ENCODE results near the gene RPRD1A.
"Not testable (repeated sequence)": the region's sequence is repeated elsewhere in the genome, so short reads cannot be mapped to it uniquely, and the experiment has no call there.

The RPRD1A gene, protein sequence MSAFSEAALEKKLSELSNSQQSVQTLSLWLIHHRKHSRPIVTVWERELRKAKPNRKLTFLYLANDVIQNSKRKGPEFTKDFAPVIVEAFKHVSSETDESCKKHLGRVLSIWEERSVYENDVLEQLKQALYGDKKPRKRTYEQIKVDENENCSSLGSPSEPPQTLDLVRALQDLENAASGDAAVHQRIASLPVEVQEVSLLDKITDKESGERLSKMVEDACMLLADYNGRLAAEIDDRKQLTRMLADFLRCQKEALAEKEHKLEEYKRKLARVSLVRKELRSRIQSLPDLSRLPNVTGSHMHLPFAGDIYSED

DNA sequence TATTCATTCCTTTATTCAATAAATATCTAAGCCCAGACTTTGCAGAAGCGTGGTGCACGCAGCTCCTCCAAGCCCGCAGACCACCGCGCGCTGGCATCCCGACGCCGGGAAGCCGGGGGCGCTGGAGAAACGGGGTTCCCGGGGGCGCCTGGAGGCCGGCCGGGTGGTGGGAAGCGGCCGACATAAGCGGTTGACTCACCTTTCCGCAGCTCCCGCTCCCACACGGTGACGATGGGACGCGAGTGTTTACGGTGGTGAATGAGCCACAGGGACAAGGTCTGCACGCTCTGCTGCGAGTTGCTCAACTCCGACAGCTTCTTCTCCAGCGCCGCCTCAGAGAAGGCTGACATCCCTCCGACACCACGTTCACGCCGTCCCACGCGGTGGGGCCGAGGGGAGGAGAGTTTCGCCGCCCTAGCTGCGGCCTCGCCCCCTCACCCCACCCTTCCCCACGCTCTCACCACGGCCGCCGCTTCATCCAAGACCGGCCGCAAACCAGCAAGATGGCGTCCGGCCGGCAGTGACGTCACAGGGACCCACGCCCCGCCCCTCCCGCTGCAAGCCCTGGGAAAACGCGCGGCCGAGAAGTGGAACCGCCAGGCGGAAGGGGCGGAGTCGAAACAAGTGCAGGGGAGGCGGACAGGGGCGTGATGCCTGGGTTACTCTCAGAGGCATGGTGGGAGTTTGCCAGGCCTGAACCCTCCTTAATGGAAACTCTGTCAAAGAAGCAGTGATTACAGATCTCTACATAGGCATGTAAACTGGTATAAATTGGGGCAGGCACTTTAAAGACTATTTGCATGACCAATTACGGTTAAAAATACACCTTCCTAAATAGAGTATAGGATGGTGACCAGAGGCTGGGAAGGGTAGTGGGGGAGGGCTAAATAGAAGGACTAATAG lies at the start of gene RPRD1A:
TSS of gene RPRD1A (minus strand) at position 505 of the 903 bp plus-strand sequence. CDS start at position 350, 155 bp downstream.
- DNase-seq = peak; percentile 96

DNA sequence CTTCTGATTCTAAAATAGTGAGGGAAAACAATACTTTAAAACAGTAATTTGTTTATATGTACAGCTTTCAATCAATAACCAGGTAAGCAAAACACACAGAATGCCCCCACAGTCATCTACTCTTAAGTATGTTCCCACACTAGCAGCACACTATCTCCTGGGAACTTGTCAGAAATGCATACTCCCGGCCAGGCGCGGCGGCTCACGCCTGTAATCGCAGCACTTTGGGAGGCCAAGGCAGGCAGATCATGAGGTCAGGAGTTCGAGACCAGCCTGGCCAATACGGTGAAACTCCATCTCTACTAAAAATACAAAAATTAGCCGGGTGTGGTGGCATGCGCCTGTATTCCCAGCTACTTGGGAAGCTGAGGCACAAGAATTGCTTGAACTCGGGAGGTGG lies 49.4 kb upstream of the RPRD1A start:
- not testable (repeated sequence) for DNase-seq

DNA sequence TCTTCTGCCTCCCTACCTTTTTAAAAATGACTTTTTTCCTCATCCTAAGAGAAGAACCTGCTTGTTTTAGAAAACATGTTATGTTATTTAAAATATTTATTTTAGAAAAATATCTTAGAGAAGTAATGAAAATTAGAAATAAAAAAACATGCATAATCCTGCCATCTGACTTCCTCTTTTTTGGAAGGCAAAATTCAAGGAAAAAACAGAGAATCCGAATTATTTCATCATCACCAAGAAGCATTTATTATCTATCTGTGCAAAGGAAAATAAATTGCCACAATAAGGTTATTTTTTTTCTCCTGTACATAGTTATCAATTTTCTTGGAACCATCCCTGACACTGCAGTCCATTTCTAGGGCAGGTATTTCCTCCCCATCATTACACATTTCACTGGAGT lies 47.4 kb upstream of the RPRD1A start:
- DNase-seq = no peak

DNA sequence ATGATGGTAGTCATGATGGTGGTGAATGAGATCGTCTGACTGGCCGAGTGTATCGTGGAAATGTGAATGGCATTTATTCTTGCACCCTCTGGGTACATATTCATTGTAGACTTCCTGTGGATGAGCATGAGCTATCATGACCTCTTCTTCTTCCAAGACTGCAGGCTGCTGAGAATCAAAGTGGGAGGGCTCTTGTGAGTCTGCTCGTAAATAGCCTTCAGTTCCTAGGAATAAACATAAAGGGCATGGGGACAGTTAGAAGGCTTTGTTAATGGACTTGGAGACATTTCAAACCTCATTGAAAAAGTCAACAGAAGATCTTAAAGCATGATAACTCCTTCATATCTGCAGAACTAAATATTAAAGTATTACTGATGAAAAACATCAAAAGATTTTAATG lies 46.9 kb upstream of the RPRD1A start:
- DNase-seq = no peak

DNA sequence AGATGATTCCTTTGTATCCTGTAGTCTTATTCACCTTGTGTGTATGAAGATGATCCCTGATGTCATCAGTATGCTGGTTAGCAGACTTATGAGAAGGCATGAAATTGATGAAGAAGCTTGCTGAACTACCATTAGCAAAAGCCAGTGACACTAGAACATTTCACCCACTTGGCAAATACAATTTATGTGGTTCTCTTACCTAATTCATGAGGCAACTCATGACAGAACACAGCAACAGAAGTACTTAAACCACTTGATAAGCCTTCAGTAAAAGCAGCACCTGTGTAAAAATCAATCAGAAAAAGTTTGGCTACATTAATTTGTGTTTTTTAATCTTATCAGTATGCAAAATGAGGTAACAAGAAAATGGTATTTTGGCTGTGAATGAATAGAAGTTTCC lies 44.9 kb upstream of the RPRD1A start:
- no peak for DNase-seq

DNA sequence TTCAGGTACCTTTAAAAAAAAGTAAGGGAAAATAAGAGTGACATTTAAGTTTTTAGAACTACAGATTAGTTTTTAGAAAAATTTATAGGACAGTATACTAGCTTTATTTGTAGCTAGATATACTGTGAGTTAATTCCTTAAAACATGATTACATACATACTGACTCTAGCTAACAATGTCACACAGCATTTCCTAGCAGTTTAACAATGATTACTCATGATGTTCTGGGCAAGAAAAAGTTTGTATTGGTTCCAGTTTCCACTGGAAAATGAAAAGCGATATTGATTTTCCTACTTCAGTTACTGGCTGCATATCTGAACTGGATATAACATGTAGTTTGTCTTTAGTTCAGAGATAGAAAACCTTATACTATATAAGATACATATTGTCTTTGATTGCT lies 42.4 kb upstream of the RPRD1A start:
- no peak for DNase-seq

DNA sequence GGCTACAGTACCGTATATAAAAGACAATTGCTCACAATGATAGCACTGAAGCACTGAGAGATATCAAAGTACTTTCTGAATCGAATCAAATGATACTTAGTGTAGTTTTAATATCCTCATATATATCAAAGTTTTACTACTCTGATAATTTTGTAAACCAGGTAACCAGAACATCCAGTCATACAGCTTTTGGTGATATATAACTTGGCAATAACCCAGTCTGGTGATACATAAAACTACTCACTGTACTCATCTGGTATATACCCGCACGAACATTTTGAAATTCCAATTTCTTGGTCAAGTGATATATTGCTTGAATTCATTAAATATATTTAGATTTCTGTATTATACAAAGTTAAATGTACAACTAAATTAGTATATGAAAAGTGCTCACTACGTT lies 41.2 kb upstream of the RPRD1A start:
- no peak for DNase-seq

DNA sequence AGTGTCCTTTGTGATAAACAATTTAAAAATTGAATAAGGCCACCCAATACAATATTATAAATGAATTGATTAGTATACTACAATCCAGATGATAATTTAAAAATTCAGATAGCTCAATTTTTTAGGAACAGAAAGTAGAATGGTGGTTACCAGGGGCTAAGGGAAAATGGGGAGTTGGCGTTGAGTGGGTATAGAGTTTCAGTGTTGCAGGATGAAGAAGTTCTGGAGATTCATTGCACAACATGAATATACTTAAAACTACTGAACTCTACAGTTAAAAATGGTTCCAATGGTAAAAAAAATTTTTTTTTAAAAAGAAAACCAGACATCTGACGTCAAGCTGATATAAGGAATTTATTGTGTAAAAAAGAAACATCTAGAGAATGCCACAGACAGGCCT lies 40.8 kb upstream of the RPRD1A start:
- no peak for DNase-seq

DNA sequence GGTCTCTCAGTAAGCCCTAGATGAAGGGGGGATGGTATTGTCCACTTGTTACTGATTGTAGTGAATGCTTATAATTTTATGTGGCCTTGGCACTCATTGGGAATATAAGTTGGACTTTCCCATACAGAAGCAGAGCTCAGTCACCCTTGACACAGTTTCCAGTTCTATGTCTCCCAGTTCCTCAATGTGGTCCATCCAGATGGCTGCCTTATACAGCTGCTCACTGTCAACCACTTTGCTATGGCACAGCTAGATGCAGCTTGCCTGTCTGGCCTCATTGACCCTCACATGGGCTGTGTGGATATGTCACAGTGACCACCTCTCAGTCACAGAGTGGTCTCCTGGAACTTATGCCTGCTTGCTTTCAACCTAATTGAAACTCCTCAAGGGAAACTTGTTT lies 40.1 kb upstream of the RPRD1A start:
- DNase-seq = no peak

DNA sequence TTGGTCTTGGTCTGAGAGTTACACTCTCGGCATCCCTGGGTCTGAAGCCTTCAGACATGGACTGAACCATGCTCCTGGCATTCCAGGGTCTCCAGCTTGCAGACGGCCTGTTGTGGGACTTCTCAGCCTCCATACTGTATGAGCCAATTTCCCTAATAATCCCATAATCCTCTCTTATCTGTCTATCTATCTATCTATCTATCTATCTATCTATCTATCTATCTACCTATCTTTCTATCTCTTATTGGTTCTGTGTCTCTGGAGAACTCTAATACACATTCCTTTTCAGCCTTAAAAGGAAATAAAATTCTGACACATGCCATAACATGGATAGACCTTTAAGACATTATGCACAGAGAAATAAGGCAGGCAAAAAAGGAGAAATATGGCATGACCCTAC lies 37.4 kb upstream of the RPRD1A start:
- DNase-seq = no peak

DNA sequence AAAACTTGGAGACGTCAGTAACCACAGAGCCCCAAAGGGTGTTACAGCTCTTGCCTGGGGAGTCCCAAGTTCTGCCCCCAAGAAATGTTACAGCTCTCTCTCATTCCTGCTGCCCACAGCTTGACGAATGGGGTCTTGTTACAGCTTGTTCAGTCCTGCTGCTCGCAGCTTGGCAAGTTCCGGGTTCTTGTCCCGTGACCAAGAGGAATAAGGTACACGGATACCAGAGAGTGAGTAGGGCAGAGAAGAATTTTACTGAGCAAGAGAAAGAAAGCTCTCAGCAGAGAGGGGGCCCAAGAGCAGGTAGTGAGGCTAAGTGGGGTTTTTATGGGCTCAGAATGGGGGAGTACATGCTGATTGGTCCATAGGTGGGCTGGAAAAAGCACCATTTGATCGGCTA lies 34.6 kb upstream of the RPRD1A start:
- DNase-seq = no peak

DNA sequence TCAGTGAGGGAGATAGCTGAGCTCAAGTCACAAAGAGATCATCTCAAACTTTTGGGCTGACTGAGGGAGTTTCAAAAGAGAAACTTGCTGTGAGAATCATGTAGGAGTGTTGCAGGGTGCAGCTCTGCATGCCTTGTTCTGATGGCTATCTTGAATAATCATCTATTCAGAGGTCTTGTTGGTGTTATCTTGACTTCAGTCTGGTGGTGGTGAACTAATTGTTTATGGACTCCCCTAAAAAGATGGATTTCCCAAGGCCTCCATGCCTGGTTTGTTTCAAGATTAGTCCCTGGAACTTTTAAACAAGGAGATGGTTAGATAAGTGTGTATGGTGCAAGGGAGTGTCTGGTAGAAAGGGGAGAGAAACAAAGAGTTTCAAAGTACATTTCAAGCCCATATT lies 32.0 kb upstream of the RPRD1A start:
- no peak for DNase-seq

DNA sequence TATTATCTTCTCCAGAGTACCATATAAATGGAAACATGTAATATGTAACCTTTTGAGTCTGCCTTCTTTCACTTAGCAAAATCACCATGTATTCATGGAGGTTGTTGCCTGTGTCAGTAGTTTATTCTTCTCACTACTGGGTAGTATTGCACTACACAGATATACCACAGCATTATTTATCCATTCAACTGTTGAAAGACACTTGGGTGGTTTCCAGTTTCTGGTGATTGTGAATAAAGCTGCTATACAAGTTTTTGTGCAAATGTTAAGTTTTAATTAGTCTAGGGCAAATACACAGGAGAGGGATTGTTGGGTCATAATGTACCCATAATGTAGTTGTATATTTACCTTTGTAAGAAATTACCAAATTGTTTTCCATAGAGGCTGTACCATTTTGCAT lies 29.6 kb upstream of the RPRD1A start:
- no peak for DNase-seq

DNA sequence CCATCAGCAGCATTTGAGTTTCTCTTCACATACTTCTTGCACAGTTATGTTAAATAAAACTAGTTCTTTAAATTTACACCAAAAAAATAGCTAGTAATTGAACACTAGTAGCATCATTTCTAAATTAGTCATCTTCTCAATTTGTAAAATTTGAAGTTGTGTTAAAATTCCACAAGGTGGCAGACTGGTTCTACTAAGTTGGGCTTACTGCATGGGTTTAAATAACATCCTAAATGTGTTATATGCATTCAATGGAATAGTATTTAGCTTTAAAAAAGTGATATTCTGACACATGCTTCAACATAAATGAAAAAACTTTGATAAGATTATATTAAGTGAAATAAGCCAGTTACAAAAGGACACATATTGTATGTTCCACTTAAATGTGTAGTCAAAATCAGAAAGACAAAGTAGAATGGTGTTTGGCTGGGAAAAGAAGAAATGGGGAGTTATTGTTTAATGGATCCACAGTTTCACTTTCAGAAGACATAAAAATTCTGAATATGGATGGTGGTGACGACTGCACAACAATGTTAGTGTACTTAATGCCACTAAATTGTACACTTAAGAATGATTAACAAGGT lies 28.7 kb upstream of the RPRD1A start:
- peak in 1 of 2 donors; percentile 55 for DNase-seq

DNA sequence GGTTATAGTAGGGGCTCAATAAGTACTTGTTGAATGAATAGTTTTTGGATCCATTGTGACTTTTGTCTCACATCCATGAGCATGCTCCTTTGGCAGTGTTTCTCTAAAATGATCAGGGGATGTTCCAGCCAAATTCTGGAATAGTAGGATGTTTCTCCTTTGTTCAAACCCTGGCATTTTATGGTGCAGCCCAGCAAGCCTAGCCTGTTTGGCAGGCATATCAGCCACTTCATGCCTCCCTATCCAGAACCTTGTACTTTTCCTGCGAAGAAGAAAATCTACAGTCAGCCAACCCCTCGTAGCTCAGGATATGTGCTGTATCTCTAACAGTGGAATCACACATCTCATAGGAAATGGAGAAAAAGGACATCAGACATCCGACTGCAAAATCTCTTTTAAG lies 27.1 kb upstream of the RPRD1A start:
- no peak for DNase-seq

DNA sequence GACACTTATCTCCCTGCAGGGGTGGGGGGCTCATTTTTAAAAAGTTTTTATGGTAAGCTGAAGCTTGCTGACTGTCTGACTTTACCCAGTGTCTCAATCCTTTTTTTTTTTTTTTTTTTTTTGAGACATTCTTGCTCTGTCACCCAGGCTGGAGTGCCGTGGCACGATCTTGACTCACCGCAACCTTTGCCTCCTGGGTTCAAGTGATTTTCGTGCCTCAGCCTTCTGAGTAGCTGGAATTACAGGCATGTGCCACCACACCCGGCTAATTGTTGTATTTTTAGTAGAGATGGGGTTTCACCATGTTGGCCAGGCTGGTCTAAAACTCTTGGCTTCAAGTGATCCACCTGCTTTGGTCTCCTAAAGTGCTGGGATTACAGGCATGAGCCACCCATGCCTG lies 24.8 kb upstream of the RPRD1A start:
- DNase-seq = not testable (repeated sequence)

DNA sequence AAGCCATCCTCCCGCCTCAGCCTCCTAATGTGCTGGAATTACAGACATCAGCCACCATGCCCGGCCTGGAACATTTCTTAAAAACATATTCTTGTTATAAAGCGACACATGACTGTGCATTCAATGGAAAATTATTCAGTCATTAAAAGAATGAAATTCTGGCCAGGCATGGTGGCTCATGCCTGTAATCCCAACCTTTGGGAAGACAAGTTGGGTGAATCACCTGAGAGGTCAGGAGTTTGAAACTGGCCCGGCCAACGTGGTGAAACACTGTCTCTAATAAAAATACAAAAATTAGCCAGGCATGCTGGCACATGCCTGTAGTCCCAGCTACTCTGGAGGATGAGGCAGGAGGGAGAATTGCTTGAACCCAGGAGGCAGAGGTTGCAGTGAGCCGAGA lies 21.6 kb upstream of the RPRD1A start:
- DNase-seq = no peak

DNA sequence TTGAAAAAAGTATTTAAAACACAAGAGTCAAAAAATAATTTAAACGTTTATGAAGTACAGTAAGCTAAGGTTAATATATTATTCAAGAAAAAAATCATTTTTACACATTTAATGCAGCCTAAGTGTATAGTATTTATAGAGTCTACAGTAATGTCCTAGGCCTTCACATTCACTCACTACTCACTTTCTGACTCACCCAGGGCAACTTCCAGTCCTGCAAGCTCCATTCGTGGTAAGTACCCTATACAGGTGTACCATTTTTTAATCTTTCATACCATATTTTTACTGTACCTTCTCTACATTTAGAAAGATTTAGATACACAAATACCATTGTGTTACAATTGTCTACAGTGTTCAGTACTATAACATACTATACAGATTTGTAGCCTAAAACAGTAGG lies 20.9 kb upstream of the RPRD1A start:
- no peak for DNase-seq

DNA sequence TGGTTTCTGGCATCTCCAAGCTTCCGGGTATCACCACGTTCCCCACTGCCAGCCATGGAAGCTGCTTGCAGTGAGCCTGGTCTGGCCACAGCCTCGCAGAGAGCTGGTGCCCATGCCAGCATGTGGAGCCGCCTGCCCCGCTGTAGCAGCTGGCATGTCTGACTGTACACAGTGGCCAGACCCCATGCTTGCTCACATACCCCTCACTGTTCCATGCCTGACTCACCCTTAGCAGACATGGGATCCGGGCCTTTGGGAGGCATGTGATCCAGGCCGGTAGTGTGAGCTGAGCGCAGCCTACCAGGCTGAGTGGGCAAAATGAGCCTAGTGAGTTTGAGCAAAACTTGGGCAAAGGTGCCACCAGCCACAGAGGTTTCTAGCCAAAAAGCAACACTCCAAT lies 18.8 kb upstream of the RPRD1A start:
- no peak for DNase-seq

DNA sequence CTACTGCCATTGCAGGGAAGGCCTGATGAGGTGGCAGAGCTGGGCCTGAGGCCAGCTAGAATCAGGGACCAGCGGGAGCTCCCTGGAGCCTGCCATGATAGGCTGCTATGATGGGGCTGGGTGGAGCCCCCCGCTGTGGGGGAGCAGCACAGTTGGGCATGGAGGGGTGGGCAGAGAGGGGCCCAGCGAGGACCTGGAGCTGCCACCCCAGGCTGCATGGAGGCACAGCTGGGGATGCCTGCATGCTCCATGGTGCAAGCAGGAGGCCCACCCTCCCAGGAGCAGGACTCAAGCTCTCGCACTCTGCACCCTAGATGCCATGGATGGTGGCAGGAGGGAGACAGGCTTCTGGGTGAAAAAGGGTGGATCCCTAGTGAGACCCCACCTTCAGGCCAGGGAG lies 17.8 kb upstream of the RPRD1A start:
- no peak for DNase-seq

DNA sequence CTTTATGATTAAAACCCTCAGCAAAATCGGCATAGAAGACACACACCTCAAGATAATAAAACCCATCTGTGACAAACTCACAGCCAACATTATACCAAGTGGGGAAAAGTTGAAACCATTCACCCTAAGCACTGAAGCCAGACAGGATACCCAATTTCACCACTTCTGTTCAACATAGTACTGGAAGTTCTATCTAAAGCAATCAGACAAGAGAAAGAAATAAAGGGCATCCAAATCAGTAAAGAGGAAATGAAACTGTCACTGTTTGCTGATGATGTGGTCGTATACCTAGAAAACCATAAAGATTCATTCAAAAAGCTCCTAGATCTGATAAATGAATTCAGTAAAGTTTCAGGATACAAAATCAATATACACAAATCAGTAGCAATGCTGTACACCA lies 16.4 kb upstream of the RPRD1A start:
- no peak for DNase-seq

DNA sequence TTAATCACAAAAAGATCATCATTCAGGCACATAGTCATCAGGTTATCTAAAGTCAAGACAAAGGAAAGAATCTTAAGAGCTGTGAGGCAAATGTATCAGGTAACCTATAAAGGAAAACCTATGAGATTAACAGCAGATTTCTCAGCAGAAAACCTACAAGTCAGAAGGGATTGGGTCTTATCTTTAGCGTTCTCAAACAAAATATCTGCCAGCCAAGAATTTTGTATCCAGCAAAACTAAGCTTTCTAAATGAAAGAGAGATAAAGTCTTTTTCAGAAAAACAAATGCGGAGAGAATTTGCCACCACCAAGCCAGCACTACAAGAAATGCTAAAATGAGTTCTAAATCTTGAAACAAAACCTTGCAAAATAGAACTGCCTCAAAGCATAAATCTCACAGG lies 13.8 kb upstream of the RPRD1A start:
- not testable (repeated sequence) for DNase-seq

DNA sequence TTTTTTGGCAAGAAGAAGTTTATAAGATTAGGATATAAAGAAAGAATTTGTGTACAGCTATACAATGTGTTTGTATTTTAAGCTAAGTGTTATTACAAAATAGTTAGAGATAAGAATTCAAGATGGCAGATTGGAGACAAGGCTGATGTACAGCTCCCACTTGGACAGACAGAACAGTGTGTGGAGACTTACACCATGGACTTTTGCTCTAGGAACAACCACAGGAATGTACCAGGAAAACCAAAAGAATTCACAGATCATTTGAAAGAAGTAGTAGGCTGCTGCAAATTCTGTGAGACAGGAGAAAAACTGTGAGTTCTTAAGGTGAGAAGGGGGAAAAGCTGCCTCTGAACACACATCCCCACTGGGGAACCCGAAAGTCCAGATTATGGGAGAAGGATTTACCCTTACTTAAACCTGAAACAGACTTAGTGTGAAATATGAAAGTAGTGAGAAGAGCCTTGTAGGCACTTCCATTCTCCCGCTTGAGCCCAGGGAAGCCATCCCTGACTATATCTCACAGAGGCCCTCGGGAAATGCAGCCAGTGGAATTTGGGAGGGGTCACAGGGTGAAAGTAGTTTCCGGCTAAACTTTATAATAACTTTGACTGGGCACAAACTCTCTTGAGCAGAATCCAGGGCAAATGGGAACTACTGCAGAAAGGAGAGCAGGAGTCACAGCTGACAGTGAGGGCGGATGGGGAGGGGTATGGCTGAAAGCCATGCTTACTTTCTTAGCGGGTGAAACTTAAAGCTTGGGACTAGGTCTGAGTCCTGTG lies 11.6 kb upstream of the RPRD1A start:
- DNase-seq = no peak
